ENCODE results near the gene SIN3A.

The SIN3A gene

DNA sequence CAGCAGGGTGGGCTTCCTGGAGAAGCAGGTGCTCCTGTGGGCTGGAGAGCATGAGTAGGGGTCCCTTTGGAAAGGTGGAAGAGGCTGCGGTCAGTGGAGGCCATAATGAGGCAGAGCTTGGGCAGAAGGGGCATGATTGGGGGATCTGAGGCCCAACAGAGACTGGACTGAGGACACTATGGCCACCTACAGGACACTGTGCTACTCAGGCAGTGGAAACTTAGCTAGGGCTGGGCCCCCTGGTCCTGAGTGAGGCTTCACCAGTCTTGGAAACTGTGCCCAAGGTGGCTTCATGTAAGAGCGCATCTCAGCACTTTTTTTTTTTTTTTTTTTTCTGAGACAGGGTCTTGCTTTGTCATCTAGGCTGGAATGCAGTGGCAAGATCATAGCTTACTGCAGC, 121.9 kb downstream of the SIN3A start:
- Mint-ChIP-seq H3K4me1 (ENCODE audit: low read depth) (no peaks in the 10 kb centered on the region), H3K27ac (no peak overlapping the region), H3K36me3 (ENCODE audit: low read depth) (no peaks in the 10 kb centered on the region), H3K9me3 (no peaks in the 10 kb centered on the region), H3K4me3 (no peak overlapping the region), H3K27me3 (no peaks in the 10 kb centered on the region)

DNA sequence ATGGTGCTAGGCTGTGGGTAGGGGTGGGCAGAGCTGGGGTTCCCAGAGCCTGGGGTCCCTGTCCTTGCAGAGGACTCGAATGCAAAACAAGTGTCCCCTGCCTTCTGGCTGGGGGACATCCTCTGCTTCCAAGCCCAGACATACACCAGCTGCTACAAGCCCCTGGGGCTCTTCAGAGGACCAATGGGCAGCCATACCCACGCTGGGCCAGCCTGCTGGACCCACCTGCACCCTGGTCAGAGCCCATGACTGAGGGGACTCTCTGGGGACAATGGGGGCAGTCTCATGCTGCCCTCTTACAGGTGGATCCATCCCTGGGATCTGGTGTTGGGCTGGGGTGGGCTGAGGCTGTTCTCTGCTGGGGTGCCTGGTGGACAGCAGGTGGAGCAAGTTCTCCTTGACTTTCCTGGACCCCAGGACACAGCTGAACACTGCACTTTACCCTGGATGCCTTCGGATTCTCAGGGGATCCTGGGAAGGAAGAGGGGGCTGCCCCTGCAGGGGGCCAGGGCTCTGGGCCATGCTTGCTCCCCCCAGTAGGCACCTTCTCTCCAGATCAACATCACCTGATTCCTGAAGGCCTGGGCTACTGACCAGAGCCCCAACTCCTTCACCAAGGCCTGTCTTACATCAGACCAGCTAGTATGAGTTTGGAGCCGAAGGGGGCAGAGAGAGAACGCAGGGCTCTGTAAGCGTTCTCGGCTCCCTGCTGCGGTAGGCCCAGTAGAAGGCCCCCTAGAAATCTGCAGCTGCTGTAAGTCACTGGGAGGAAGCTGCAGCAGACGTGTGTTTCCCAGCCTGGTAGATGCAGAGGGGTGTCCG, 122.8 kb downstream of the SIN3A start:
- no peak overlapping the region for H3K4me3 Mint-ChIP-seq
- no peaks in the 10 kb centered on the region for H3K4me1 Mint-ChIP-seq (ENCODE audit: low read depth)

DNA sequence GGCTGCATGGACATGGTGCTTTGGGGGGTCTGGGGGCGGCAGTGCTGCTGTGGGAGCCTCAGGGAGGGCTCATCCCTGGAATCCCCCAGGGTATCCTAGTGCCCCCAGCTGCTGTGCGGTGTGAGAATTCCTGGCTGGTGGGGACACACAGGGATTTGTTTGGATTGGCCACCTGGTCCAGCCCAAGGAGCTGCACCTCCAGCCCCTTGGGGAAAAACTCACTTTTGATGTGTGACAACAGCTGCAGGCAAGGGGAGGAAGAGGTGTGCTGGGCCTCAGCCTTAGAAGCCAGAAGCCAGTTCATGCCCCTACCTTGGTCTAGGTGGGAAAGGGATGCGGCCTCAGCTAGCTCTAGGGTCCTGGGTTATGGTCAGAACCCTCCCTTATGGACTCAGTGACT, 124.0 kb downstream of the SIN3A start:
- Mint-ChIP-seq H3K4me1 (ENCODE audit: low read depth) (no peaks in the 10 kb centered on the region), H3K27ac (no peak overlapping the region), H3K4me3 (no peak overlapping the region), H3K9me3 (no peaks in the 10 kb centered on the region), H3K36me3 (ENCODE audit: low read depth) (no peaks in the 10 kb centered on the region), H3K27me3 (peaks cover 3% of the 10 kb centered on the region)

More for the DNA sequence above, 122.8 kb downstream of the SIN3A start:
- Mint-ChIP-seq H3K36me3 (ENCODE audit: low read depth) (no peaks in the 10 kb centered on the region), H3K27me3 (peaks cover 3% of the 10 kb centered on the region), H3K9me3 (no peaks in the 10 kb centered on the region), H3K27ac (no peak overlapping the region)

DNA sequence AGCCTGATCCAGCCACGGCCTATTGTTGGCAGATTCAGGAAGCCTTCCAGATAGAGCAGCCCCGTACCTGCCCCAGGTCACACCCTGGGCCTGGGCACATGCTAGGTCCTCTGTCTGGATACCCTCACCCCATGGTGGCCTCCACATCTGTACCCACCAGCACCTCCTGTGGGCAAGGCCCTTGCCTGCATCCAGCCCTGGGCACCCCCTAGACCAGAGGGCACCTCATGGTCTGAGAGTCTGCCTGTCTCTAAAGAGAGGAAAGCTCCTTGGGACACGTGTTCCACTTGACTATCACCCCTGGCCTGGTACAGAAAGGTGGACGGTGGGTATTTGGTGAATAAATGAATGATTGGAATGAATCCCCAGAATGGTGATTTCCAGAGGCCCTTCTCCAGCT, 124.5 kb downstream of the SIN3A start:
- Mint-ChIP-seq H3K36me3 (ENCODE audit: low read depth) (no peaks in the 10 kb centered on the region), H3K27ac (no peak overlapping the region), H3K4me1 (ENCODE audit: low read depth) (no peaks in the 10 kb centered on the region), H3K9me3 (no peaks in the 10 kb centered on the region), H3K27me3 (peaks cover 3% of the 10 kb centered on the region), H3K4me3 (no peak overlapping the region)

DNA sequence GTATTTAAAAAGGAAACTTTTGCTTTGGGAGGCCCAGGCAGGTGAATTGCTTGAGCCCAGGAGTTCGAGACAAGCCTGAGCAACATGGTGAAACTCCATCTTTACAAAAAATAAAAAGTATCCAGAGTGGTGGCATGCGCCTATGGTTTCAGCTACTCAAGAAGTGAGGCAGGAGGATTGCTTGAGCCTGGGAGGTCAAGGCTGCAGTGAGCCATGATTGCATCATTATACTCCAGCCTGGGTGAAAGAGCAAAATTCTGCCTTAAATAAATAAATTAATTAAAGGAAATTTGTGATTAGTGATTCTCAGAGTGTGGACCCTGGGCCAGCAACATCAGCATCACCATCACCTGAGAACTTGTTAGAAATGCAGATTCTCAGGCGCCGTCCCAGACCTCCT, 125.6 kb downstream of the SIN3A start:
- Mint-ChIP-seq H3K27me3 (peaks cover 3% of the 10 kb centered on the region), H3K36me3 (ENCODE audit: low read depth) (no peaks in the 10 kb centered on the region), H3K4me1 (ENCODE audit: low read depth) (no peaks in the 10 kb centered on the region), H3K9me3 (no peaks in the 10 kb centered on the region), H3K27ac (no peak overlapping the region), H3K4me3 (no peak overlapping the region)

DNA sequence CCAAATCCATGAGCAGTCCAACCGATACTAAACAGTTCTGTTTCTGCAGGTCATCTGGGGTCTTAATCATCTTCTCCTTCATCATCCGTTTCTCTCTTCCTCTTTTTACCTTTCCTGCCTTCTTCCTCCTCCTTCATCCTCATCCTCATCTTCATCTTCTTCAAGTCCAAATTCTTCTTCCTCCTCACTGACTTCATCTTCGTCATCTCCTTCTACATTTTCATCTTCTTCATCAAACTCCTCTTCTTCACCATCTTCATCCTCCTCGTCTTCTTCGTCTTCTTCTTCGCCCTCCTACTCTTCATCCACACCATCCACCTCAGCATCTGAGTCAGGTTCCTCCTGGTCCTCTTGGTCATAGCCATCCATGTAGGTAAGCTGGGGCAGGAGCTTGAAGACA, 129.8 kb downstream of the SIN3A start:
- Mint-ChIP-seq H3K4me3 (no peak overlapping the region), H3K4me1 (ENCODE audit: low read depth) (no peaks in the 10 kb centered on the region), H3K36me3 (ENCODE audit: low read depth) (no peaks in the 10 kb centered on the region), H3K27ac (peak overlapping the region; percentile 37), H3K9me3 (no peaks in the 10 kb centered on the region), H3K27me3 (peaks cover 3% of the 10 kb centered on the region)
